Coronary artery (tissue), 2 donors: Measurements from ENCODE around the gene DDHD1.
A peak's percentile ranks its signal among the peaks of the same experiment; 100 is the strongest.

Experiments used
- DNase-seq: peaks from one replicate; pipeline ENCODE4 v3.0.0-alpha.2; 2017; ENCODE audit warnings: low spot score
- H3K27ac ChIP-seq, 2 donors: fragments of 200-600 bp; sonication (generic); one replicate each; pipeline ENCODE4 v1.5.1; 2016 to 2019
- H3K4me3 ChIP-seq: fragments of 200-600 bp; sonication (generic); 2 replicates; pipeline ENCODE4 v1.5.1; 2016; ENCODE audit warnings: mild to moderate bottlenecking, moderate library complexity
- CTCF ChIP-seq: fragments of 200-600 bp; sonication (generic); IDR thresholded peaks from one replicate; pipeline ENCODE4 v1.5.1; 2019; ENCODE audit warnings: antibody characterized with exemption

The DDHD1 gene

GRCh38 chr14:53151523-53152183, 1.5 kb downstream of the DDHD1 start:
- Histone ChIP-seq H3K4me3 (peak overlapping the region; percentile 97), H3K27ac (peak overlapping the region; percentile 88 to 92)
- no peak for DNase-seq
- TF ChIP-seq CTCF, result no peak

- DNase-seq, result no peak
- no peak overlapping the region for H3K27ac ChIP-seq
- no peak for TF ChIP-seq CTCF
- no peak overlapping the region for H3K4me3 ChIP-seq
Measured at GRCh38 chr14:53149668-53150316, 3.3 kb downstream of the DDHD1 start.

- no peak for TF ChIP-seq CTCF
- H3K4me3 ChIP-seq, result no peak overlapping the region
- no peak overlapping the region for H3K27ac ChIP-seq
- no peak for DNase-seq
Measured at GRCh38 chr14:53148671-53149070, 4.5 kb downstream of the DDHD1 start.

GRCh38 chr14:53147893-53148292, 5.2 kb downstream of the DDHD1 start:
- TF ChIP-seq CTCF, result no peak
- no peak overlapping the region for H3K27ac ChIP-seq
- H3K4me3 ChIP-seq, result no peak overlapping the region
- DNase-seq, result no peak

- no peak for TF ChIP-seq CTCF
- Histone ChIP-seq H3K27ac (no peak overlapping the region), H3K4me3 (no peak overlapping the region)
- no peak for DNase-seq
Measured at GRCh38 chr14:53147208-53147607, 5.9 kb downstream of the DDHD1 start.

- no peak overlapping the region for H3K4me3 ChIP-seq
- H3K27ac ChIP-seq, result no peak overlapping the region
- no peak for TF ChIP-seq CTCF
- DNase-seq, result no peak
Measured at GRCh38 chr14:53146739-53147138, 6.4 kb downstream of the DDHD1 start.

- TF ChIP-seq CTCF, result no peak
- DNase-seq, result no peak
- Histone ChIP-seq H3K4me3 (no peak overlapping the region), H3K27ac (no peak overlapping the region)
Measured at GRCh38 chr14:53144244-53144643, 8.9 kb downstream of the DDHD1 start.
